ENCODE data around the gene ZNF385C.

The ZNF385C gene

DNA sequence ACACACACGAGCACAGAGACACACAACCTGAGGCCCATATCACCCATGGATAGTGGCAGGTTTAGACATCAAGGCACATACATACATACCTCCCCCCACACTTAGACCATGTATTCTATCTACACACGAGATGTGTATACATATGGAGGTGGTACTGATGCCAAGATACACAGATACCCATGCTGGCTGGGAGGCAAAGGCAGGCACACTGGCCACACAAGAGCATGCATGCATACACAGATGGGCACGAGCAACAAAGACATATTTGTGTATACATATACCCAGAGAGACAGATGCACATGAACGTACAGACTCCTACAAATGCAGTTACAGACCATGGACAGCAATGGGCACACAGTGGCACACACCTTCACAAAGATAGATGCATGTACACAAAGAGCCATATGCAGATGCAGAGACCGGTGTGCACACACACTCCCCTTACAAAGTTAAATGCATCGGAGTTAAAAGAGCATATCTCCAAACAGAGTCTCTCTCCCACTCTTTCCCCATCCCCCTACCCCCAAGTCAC is 45.9 kb downstream of the ZNF385C start:
- in situ Hi-C loops (cut with MboI; ENCODE audit: low sequenced_read_pairs), result no loop called here

DNA sequence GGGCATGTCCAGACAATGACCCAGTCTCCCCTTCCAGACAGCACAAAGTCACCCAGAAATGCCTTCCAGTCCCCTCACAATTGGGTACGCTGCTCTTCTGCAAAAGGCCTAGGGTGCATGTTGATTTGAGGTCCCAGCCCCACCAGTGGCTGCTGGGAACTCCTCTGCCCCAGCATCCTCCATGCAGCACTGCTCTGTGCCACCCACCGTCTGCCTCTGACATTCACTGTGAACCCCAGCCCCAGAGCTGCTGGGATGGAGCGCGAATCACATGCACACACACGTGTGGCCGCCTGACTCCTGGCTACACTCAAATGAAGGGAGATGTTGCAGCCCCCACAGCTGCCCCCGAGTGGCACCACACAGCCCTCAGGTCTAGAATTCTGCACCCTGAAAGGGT is 46.6 kb downstream of the ZNF385C start:
- in situ Hi-C loops (cut with MboI; ENCODE audit: low sequenced_read_pairs), result no loop called here

- in situ Hi-C loops (cut with MboI; ENCODE audit: low sequenced_read_pairs), result no loop called here
Observed at GRCh38 chr17:42051013-42051400, 47.3 kb downstream of the ZNF385C start.

- in situ Hi-C loops (cut with MboI; ENCODE audit: low sequenced_read_pairs), result no loop called here
Observed at GRCh38 chr17:42050393-42051012, 47.8 kb downstream of the ZNF385C start, which contains the start of gene C17orf113. C17orf113 (minus strand) TSS chr17:42050601; CDS start chr17:42043376, 7,225 bp downstream.

DNA sequence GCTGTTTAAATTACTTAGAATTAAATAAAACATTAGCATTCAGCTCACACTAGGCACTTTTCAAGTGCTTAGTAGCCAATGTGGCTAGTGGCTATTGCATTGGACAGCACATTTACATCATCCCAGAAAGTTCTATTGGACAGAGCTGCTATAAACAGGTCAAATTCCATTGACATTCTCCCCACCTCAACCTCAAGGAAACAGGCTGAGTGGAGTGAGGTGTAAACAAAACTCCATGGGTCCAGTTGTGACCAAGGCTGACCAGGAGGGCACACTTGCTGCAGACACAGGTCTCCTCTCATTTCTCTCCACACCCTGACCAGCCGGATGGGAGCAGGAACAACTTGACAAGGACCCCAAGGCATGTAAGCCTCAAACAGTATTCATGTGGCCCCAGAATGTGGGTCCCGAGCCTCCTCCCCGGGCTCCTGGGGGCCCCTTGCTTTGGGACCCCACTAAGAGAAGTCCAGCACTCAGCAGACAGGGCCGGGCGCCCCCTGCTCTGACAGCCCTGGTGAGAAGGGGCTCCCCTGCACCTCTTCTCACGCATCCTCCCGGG is 48.4 kb downstream of the ZNF385C start:
- in situ Hi-C loops (cut with MboI; ENCODE audit: low sequenced_read_pairs), result no loop called here

GRCh38 chr17:42047343-42047742 is 50.9 kb downstream of the ZNF385C start:
- in situ Hi-C loops (cut with MboI; ENCODE audit: low sequenced_read_pairs), result no loop called here

DNA sequence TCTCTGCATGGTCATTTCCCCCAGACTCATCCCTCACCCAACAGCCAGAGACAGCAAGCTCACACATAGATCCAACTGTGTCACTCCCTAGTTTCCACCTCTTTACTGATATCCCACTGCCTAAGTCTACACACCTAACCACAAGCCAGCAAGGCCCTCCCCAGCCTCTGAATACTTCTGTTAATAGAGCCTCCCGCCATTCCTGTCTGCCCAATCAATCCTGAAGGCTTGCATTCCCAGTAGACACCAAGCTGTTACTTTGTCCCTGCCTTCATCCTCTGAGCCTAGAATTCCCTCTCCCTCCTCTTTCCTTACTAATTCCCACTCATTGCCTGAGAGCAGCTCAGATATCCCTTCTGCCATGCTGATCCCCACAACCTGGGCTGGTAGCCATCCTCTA is 52.6 kb downstream of the ZNF385C start:
- in situ Hi-C loops (cut with MboI; ENCODE audit: low sequenced_read_pairs), result no loop called here

DNA sequence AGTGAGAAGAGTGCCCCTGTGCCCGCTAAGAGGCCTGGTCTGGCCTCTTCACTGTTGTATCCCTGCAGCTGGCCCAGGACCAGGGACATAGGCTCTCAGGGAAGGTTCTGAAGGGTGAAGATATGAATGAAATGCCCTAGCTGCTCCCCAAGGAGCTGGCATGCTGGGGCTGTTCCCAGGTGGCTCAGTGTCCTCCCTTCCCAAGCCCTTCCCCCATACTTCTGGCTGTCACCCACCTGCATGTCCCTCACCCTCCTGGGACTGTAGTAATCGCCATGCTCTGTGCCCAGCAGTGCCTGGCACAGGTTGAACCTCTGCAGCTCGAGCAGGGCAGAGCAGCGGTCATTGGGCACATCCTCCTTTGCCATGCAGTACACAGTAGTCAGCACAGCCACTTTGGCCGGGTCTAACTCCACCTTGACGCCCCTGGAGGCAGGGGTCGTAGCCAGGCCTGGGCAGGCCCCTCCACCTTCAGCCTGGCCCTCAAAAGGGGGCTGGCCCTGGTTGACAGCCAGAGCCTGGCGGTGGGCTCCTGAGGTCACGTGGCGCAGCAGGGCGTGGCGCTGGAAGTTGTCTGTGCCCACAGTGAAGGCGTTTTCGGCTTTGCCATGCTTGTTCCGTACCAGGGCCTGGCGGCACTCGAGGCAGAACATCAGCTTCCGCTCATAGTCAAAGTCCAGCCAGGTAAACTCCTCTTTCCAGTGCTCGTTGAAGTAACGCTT is 55.5 kb downstream of the ZNF385C start:
- in situ Hi-C loops (cut with MboI; ENCODE audit: low sequenced_read_pairs), result no loop called here

- in situ Hi-C loops (cut with MboI; ENCODE audit: low sequenced_read_pairs), result no loop called here
Observed at GRCh38 chr17:42041619-42042018, 56.7 kb downstream of the ZNF385C start.

GRCh38 chr17:42040818-42041217 is 57.5 kb downstream of the ZNF385C start:
- in situ Hi-C loops (cut with MboI; ENCODE audit: low sequenced_read_pairs), result no loop called here

DNA sequence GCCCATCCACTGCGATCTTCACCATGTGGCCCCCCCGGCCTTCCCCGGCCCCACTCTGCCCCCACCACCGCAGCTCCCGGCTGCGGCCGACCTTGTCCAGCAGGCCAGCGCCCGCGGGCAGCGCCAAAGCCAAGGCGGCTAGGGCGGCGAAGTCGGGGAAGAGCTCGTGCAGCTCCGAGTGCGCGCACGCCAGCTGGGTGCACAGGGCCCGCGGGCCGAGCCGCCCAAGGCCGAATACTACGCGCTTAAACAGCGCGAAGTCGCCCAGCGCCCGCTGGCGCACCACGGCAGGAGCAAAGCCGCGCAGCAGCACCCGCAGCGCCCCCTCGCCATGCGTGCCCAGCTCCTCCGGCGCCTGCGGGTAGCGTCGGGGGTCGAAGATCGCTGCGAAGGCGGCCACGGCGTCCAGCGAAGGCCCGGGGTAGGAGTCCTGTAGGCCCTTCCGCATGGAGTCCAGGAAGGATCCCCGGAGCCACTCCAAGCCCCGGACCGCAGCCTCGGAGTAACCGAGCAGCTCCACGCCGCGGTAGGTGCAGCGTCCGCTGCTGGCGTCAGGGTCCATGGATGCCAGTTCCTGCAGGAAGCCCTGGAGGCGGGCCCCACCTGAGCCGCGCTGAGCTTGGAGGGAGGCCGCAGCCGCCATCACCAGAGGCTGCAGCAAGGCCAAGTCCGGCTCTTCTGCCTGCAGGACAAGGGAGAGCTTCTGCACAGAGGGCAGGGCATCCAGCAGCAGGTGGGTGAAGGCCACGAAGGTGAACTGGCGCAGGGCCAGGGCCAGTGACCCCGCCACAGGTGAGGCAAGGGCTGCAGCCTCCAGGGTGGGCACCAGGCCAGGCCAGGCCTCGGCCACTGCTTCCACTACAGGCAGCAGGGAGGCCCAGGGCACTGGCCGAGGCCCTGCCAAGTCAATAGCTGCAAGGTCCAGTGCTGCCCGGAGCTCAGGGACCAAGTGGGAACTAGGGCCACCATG is 58.2 kb downstream of the ZNF385C start:
- in situ Hi-C loops (cut with MboI; ENCODE audit: low sequenced_read_pairs), result no loop called here

GRCh38 chr17:42038221-42038973 is 59.9 kb downstream of the ZNF385C start:
- in situ Hi-C loops (cut with MboI; ENCODE audit: low sequenced_read_pairs), result no loop called here

DNA sequence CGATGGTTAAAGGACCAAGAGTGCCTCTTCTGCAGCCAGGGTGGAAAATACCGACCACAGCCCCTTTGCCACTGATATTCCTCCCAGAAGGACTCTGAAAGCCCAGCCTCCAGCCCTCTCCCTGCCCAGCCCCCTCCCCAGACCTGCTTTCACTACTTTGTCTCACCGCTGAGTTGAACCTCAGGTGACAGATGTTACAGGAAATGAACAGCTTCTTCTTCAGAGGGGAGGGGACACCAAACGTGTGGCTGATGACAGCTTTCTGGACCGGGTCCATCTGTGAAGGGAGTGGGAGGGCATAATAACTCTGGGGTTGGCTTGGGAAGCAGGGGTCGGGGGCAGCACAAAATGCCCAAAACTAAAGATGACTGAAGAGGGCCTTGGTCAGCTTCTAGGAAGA is 64.2 kb downstream of the ZNF385C start:
- in situ Hi-C loops (cut with MboI; ENCODE audit: low sequenced_read_pairs), result no loop called here

DNA sequence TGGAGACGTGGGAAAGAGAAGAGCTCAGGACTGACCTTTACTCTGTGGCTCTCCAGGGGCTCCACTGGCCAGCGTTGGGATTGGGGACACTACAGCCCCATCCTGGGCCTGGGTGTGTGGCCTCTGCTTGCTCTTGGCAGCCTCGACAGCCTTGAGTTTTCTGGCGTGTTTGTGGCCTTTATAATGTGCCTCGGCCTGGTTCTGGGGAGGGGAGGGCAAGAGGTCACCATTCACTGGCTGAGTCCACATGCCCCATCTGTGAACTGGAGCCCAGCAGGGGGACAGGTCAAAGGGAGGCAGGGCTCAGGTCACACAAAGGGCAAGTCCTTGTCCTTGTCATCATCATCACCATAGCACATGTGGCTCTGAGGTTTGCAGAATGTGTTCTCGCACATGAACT is 66.7 kb downstream of the ZNF385C start:
- in situ Hi-C loops (cut with MboI; ENCODE audit: low sequenced_read_pairs), result no loop called here

DNA sequence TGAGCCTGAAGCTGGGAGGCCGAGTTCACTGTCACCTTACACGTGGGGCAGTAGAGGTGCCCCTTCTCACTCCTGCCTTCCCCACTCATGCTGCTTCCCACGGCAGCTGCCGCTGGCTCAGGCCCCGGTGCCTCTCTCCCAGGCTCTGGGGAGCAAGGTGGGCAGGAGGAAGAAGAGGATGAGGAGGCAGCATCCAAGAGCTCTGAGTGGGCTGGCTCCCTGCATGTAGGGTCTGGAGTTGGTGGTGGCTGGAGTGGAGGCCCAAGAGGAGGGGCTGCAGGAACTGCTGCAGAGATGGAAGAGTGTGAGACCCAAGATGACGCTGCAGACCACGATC is 69.5 kb downstream of the ZNF385C start:
- in situ Hi-C loops (cut with MboI; ENCODE audit: low sequenced_read_pairs), result no loop called here

GRCh38 chr17:42027961-42028790 is 70.1 kb downstream of the ZNF385C start:
- in situ Hi-C loops (cut with MboI; ENCODE audit: low sequenced_read_pairs), result no loop called here

DNA sequence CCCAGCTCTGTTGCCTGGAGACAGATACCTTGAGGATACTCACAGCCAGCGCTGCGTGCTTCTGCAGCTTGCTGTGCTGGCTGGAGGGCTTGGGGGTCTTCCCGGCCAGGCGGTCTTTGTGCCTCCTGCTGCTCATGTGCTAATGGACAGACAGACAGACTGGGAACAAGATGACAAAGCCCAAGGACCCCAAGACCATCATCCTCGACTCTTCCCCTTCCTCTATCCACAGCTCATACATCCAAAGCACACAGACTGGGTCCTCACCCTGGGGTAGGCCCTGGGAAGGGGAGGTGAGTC is 70.7 kb downstream of the ZNF385C start:
- in situ Hi-C loops (cut with MboI; ENCODE audit: low sequenced_read_pairs), result no loop called here

- in situ Hi-C loops (cut with MboI; ENCODE audit: low sequenced_read_pairs), result no loop called here
Observed at GRCh38 chr17:42026857-42027589, 71.2 kb downstream of the ZNF385C start.

GRCh38 chr17:42025936-42026335 is 72.3 kb downstream of the ZNF385C start:
- in situ Hi-C loops (cut with MboI; ENCODE audit: low sequenced_read_pairs), result no loop called here

Measured in HL-60/S4 (cell line).